GM19395 (cell line): ENCODE data around the gene CRYGS.
"Not testable (repeated sequence)": the region's sequence is repeated elsewhere in the genome, so short reads cannot be mapped to it uniquely, and the experiment has no call there.

Experiments
- ATAC-seq: cut with Tn5 transposase; IDR thresholded peaks from one replicate; pipeline ENCODE4 v1.9.1; 2021; ENCODE audit warnings: mild to moderate bottlenecking, moderate library complexity; ENCODE audit not compliant: unreplicated experiment

The CRYGS gene

GRCh38 chr3:186520431-186520830 is 23.7 kb downstream of the CRYGS start:
- ATAC-seq: no peak

- ATAC-seq: no peak
These were observed 25.0 kb downstream of the CRYGS start for GRCh38 chr3:186519021-186519658.

- no peak for ATAC-seq
These were observed 27.0 kb downstream of the CRYGS start for GRCh38 chr3:186517218-186517617.

- no peak for ATAC-seq
These were observed 27.5 kb downstream of the CRYGS start for GRCh38 chr3:186516646-186517045.

- no peak for ATAC-seq
These were observed 29.1 kb downstream of the CRYGS start for GRCh38 chr3:186515125-186515524.

- ATAC-seq: no peak
These were observed 29.7 kb downstream of the CRYGS start for GRCh38 chr3:186514296-186515002.

- no peak for ATAC-seq
These were observed 30.8 kb downstream of the CRYGS start for GRCh38 chr3:186513386-186513785.

- ATAC-seq: no peak
These were observed 31.4 kb downstream of the CRYGS start for GRCh38 chr3:186512570-186513302.

GRCh38 chr3:186511702-186512101 is 32.5 kb downstream of the CRYGS start:
- no peak for ATAC-seq

- peak; percentile 87 for ATAC-seq
These were observed 32.9 kb downstream of the CRYGS start for GRCh38 chr3:186511245-186511644.

GRCh38 chr3:186510374-186511079 is 33.7 kb downstream of the CRYGS start:
- ATAC-seq: peak; percentile 23

GRCh38 chr3:186509423-186509822 is 34.8 kb downstream of the CRYGS start:
- no peak for ATAC-seq

GRCh38 chr3:186506857-186507256 is 37.3 kb downstream of the CRYGS start:
- no peak for ATAC-seq

- ATAC-seq: no peak
These were observed 37.9 kb downstream of the CRYGS start for GRCh38 chr3:186506191-186506739.

GRCh38 chr3:186502966-186503712 is 41.0 kb downstream of the CRYGS start:
- ATAC-seq: no peak

GRCh38 chr3:186502138-186502948 is 41.8 kb downstream of the CRYGS start:
- no peak for ATAC-seq

GRCh38 chr3:186499949-186500348 is 44.2 kb downstream of the CRYGS start:
- not testable (repeated sequence) for ATAC-seq

- ATAC-seq: not testable (repeated sequence)
These were observed 46.2 kb downstream of the CRYGS start for GRCh38 chr3:186498022-186498421.

GRCh38 chr3:186497608-186498007 is 46.6 kb downstream of the CRYGS start:
- no peak for ATAC-seq
